Activated CD8-positive, alpha-beta memory T cell treated with anti-CD3 and anti-CD28 coated beads for 48 hours (primary cell): ENCODE data around the gene SLC6A18.
"Not testable (repeated sequence)": the region's sequence is repeated elsewhere in the genome, so short reads cannot be mapped to it uniquely, and the experiment has no call there.

Experiments used
- DNase-seq, 3 experiments: peaks; one replicate each; pipeline ENCODE4 v3.0.0-alpha.2; 2020; ENCODE audit warnings: low read depth in 2 of 3, low spot score in 2 of 3

Gene SLC6A18

DNA sequence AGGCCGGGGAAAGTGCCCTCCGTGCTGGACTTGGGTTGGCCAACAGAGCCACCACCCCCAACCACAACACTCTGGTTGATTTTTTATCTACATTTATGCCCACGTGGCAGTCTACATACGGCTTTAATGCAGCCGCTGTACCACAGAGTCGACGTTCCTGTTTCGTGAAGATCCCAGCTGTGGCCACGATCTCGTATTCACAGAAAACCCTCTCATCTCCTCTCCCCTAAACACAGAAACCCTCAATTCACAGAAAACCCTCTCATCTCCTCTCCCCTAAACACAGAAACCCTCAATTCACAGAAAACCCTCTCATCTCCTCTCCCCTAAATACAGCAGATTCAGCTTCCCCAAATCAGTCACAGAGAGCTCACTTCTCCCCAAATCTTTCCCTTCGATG is 3.8 kb downstream of the SLC6A18 start:
- DNase-seq: not testable (repeated sequence)

DNA sequence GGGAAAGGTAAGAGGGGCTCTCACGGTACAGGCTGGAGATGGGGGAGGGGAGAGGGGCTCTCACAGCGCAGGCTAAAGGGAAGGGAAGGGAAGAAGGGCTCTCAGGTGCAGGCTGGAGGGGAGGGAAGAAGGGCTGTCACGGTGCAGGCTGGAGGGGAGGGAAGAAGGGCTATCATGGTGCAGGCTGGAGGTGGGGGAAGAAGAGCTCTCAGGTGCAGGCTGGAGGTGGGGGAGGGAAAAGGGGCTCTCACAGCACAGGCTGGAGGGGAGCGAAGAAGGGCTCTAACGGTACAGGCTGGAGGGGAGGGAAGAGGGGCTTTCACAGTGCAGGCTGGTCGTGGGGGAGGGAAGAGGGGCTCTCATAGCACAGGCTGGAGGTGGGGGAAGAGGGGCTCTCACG is 4.6 kb downstream of the SLC6A18 start:
- DNase-seq: no peak

- DNase-seq: no peak
Observed at GRCh38 chr5:1230551-1230950, 5.4 kb downstream of the SLC6A18 start.

DNA sequence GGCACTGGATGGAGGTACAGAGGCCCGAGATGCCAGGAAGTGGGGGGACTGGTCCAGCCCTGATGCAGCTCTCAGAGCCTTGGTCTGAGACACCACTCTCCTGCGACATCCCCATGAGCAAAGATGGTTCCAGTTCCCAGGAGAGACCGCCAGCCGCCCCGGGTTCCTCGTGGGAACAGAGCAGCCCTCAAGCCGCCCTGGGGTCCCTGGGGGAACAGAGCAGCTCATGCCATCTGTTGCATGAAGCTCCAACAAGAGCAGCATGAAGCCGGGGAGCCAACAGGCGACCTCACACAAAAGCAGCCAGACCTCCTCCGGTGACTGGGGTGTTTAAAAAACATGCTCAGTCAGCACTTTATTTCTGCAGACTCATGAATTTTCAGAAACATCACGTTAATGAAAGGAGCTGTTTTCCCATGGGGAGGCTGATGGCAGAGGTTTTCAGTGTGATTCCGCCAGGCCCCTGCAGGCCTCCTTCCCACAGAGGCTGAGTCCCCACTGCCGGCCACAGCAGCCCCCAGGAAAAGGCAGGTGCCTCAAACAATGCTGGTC is 6.2 kb downstream of the SLC6A18 start:
- no peak for DNase-seq

GRCh38 chr5:1232780-1233179 is 7.6 kb downstream of the SLC6A18 start:
- DNase-seq: no peak

- DNase-seq: no peak
Observed at GRCh38 chr5:1235379-1235778, 10.2 kb downstream of the SLC6A18 start.

- no peak for DNase-seq
Observed at GRCh38 chr5:1235838-1236237, 10.7 kb downstream of the SLC6A18 start.

GRCh38 chr5:1239505-1240251 is 14.5 kb downstream of the SLC6A18 start:
- no peak for DNase-seq

DNA sequence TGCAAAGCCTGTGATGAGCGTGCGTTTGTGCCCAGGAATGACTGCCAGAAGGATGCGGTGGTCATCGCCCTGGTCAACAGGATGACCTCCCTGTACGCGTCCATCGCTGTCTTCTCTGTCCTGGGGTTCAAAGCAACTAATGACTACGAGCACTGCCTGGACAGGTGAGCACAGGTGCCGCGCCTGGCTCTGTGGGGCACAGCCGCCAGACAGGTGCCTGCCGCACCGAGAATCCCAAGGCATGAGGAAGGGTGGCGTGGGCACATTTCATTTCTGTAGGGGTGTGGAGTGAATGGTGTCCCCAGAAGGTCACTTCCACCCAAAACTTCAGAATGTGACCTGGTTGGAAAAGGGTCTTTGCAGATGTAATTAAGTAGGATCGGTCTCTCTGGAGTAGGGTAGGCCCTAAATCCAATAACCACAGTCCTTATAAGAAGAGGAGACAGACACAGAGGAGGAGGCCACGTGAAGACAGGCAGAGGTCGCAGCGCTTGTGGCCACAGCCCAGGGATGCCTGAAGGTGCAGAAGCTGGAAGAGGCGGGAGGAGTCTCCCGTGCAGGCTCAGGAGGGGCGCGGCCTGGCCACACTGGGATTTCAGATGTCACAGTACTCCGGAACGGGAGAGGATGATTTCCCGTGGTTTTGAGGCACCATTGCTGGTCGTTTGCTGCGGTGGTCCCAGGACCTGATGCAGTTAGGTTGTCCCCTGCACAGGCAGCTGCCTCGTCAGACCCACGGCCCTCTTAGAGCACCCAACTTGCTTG is 15.5 kb downstream of the SLC6A18 start:
- no peak for DNase-seq

DNA sequence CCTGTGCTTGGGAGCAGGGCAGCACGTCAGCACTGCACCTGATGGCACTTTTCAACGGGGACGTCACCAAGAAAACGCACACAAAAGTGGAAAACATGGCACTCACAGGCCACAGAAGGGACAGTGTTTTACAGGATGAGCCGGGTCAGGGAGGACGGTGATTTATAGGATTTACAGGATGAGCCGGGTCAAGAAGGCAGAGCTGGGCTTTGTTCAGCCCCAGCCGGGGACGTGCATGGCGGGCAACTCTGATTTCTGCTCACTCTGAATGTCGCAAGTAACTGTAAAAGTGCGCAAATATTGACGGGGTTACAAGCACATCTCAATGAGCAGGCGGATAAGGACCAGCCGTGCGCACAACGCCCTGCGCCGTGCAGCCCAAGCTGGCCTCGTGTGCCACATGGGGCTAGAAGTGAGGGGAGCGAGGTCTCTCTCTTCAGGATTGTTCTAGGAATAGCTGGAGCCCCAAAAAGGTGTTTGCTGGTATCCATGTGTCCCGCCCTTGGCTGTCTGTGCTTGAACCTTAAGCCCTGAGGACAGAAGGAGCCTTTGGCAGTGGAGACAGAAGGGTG is 16.4 kb downstream of the SLC6A18 start:
- no peak for DNase-seq

DNA sequence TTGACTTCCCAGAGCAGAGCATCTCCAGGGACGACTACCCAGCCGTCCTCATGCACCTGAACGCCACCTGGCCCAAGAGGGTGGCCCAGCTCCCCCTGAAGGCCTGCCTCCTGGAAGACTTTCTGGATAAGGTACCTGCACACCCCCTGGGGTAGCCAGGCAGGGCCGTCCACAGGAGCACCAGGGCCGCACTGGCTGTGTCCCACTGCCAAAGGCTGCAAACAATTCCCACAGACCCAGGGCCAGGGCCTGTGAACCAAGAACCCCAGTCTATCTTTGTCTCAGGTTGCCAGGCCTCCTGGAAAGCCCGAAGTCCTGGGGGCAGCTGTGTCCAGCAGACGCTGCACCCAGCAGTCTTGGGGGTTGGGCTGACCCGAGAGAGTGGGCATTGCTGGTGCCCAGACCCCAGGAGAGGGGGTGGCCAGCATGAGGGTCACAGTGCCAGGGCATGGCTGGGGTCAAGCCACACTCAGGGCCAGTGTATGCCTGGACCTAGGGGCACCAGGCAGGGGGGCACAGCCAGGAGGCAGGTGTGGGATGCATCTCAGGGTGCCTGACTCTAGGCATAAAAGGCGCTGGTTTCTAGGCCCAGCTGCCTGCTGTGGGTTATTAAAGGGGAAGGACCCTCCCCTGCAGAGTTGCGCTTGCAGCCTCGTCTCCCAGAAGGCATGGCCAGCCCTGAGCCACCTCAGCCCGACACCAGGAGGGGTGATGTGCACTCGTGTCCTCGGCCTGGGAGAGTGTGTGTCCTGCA is 17.7 kb downstream of the SLC6A18 start:
- DNase-seq: no peak

- DNase-seq: no peak
Observed at GRCh38 chr5:1243487-1244130, 18.4 kb downstream of the SLC6A18 start.

- DNase-seq: no peak
Observed at GRCh38 chr5:1244255-1244654, 19.1 kb downstream of the SLC6A18 start.

GRCh38 chr5:1244976-1245375 is 19.8 kb downstream of the SLC6A18 start:
- DNase-seq: no peak

DNA sequence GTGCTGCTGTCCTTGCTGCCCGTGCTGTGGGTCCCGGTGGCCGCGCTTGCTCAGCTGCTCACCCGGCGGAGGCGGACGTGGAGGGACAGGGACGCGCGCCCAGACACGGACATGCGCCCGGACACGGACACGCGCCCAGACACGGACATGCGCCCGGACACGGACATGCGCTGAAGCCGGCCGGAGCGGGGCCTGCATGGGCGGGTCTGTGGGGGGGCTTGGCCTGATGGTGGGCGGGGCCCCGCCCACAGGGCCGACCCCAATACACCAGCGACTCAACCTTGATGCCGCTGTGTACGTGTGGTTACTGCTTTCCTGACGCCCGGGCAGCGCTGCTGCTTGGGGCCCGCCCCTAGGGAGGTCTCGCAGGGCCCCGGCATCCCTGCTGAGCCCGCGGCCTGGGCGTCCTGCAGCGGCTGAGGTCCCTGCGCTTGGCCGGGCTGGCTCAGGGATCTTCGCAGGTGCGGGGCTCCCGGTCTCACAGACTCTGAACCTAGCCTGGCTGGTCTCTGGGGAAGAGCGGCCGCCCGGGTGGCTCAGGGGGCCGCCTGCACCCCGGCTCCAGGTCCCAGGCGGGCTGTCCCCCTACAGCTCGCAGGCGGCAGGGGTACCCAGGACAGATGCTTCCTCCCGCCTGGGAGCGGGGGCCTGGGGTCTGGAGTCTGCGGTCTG is 20.9 kb downstream of the SLC6A18 start:
- DNase-seq: no peak

GRCh38 chr5:1246711-1247431 is 21.7 kb downstream of the SLC6A18 start:
- no peak for DNase-seq

DNA sequence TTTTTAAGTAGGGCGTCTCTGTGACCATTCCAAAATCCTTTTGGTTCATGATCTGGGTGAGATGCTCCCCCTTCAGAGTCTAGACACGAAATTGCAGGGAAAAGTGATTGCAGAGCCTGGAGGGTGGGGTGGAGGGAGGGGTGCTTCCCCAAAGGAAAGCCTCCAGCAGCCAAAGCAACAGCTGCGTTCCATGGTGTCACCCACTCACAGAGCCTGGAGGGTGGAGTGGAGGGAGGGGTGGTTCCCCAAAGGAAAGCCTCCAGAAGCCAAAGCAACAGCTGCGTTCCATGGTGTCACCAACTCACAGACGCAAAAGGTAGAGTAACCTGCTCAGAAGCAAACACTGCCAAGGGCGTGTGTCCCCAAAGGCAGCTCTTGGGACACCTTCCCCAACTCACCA is 22.6 kb downstream of the SLC6A18 start:
- DNase-seq: no peak

- no peak for DNase-seq
Observed at GRCh38 chr5:1249366-1250280, 24.4 kb downstream of the SLC6A18 start.
